MM.1S (cell line): ENCODE results near the gene COL6A2.

ENCODE experiments used
- DNase-seq: peaks from one replicate; pipeline ENCODE4 v3.0.0-alpha.2; 2015
- H2AFZ ChIP-seq: fragments of 300-600 bp; sonication (generic); 2 replicates; pipeline ENCODE4 v1.6.0; 2016; ENCODE audit warnings: antibody characterized with exemption, low read length
- H3F3A ChIP-seq: fragments of 300-600 bp; sonication (generic); 2 replicates; pipeline ENCODE4 v1.6.1; 2016; ENCODE audit warnings: mild to moderate bottlenecking, antibody characterized with exemption, low read length, moderate library complexity, mixed read lengths; ENCODE audit not compliant: insufficient read depth
- H3K27ac ChIP-seq: fragments of 300-600 bp; sonication (generic); 2 replicates; pipeline ENCODE4 v1.5.1; 2016; ENCODE audit warnings: mild to moderate bottlenecking, low read length
- H3K27me3 ChIP-seq: fragments of 300-600 bp; sonication (generic); replicated peaks from 2 replicates; pipeline ENCODE4 v1.6.0; 2016; ENCODE audit warnings: low read length; ENCODE audit not compliant: insufficient read depth
- H3K36me3 ChIP-seq: fragments of 300-600 bp; sonication (generic); replicated peaks from 2 replicates; pipeline ENCODE4 v1.6.1; 2016; ENCODE audit warnings: mild to moderate bottlenecking, low read length, mixed read lengths; ENCODE audit not compliant: insufficient read depth
- H3K4me1 ChIP-seq: fragments of 300-600 bp; sonication (generic); 2 replicates; pipeline ENCODE4 v1.6.1; 2016; ENCODE audit warnings: low read length, mixed read lengths
- H3K4me2 ChIP-seq: fragments of 300-600 bp; sonication (generic); 2 replicates; pipeline ENCODE4 v1.6.0; 2016; ENCODE audit warnings: low read depth, low read length
- H3K4me3 ChIP-seq: fragments of 300-600 bp; sonication (generic); 2 replicates; pipeline ENCODE4 v1.5.1; 2016; ENCODE audit warnings: low read length, mixed read lengths
- H3K79me2 ChIP-seq: fragments of 300-600 bp; sonication (generic); 2 replicates; pipeline ENCODE4 v1.6.1; 2016; ENCODE audit warnings: mixed run types, low read length, mixed read lengths
- H3K9ac ChIP-seq: fragments of 300-600 bp; sonication (generic); 2 replicates; pipeline ENCODE4 v1.6.1; 2016; ENCODE audit warnings: low read length, mixed read lengths
- H3K9me2 ChIP-seq: fragments of 300-600 bp; sonication (generic); replicated peaks from 2 replicates; pipeline ENCODE4 v1.6.1; 2016; ENCODE audit warnings: mild to moderate bottlenecking, low read length, mixed read lengths; ENCODE audit not compliant: insufficient read depth
- H3K9me3 ChIP-seq: fragments of 300-600 bp; sonication (generic); replicated peaks from 2 replicates; pipeline ENCODE4 v1.6.1; 2016; ENCODE audit warnings: mild to moderate bottlenecking, low read length, mixed read lengths; ENCODE audit not compliant: insufficient read depth
- H4K20me1 ChIP-seq: fragments of 300-600 bp; sonication (generic); 2 replicates; pipeline ENCODE4 v1.6.1; 2016; ENCODE audit warnings: mild to moderate bottlenecking, low read length, moderate library complexity, mixed read lengths; ENCODE audit not compliant: insufficient read depth
- EZH2 ChIP-seq: fragments of 300-600 bp; sonication (generic); optimal IDR thresholded peaks from 2 replicates; pipeline ENCODE3; 2017; ENCODE audit warnings: low read depth, mild to moderate bottlenecking, antibody characterized with exemption, low read length, mixed read lengths
- EZH2phosphoT487 ChIP-seq: fragments of 300-600 bp; sonication (generic); IDR thresholded peaks from 2 replicates; pipeline ENCODE4 v1.6.1; 2018; ENCODE audit warnings: antibody characterized with exemption, low read length
- TF ChIP-seq, protein P1 (sequence below): fragments of 300-600 bp; sonication (generic); IDR thresholded peaks from 2 replicates; pipeline ENCODE4 v1.5.1; 2016; ENCODE audit warnings: antibody characterized with exemption, low read length, mixed read lengths

COL6A2 gene

DNA sequence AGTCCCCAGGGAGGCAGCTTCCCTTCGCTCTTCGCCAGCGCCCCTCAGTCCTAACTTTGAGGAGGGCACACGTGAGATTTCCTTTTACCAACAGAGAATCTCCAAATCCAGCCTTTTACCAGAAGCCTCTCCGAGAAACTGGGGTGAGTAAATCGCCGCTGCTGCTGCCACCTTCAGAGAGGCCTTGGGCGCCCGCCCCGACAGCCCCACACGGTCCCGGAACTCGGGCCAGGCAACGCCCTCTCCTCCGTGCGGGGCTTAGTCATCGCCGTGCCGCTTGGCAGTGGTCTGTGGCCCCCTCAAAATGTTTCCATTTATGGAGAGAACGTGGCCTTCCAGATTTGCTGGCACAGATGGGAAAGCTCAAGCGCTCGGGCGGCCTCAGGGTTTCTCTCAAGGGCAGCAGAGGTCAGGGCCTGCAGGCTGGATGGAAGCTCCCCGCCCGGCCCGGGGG, 41.4 kb upstream of the COL6A2 start:
- Histone ChIP-seq H3K9me3 (no peaks in the 10 kb centered on the region), H3K4me2 (no peak overlapping the region), H3K36me3 (no peaks in the 10 kb centered on the region), H2AFZ (no peak overlapping the region), H3K4me1 (no peaks in the 10 kb centered on the region), H3K9me2 (no peaks in the 10 kb centered on the region), H3K27me3 (peaks cover 95% of the 10 kb centered on the region), H3K27ac (no peak overlapping the region), H3K4me3 (no peak overlapping the region), H3F3A (no peaks in the 10 kb centered on the region), H4K20me1 (no peaks in the 10 kb centered on the region), H3K79me2 (no peaks in the 10 kb centered on the region), H3K9ac (no peak overlapping the region)
- DNase-seq = no peak
- TF ChIP-seq, protein P1, sequence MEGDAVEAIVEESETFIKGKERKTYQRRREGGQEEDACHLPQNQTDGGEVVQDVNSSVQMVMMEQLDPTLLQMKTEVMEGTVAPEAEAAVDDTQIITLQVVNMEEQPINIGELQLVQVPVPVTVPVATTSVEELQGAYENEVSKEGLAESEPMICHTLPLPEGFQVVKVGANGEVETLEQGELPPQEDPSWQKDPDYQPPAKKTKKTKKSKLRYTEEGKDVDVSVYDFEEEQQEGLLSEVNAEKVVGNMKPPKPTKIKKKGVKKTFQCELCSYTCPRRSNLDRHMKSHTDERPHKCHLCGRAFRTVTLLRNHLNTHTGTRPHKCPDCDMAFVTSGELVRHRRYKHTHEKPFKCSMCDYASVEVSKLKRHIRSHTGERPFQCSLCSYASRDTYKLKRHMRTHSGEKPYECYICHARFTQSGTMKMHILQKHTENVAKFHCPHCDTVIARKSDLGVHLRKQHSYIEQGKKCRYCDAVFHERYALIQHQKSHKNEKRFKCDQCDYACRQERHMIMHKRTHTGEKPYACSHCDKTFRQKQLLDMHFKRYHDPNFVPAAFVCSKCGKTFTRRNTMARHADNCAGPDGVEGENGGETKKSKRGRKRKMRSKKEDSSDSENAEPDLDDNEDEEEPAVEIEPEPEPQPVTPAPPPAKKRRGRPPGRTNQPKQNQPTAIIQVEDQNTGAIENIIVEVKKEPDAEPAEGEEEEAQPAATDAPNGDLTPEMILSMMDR = no peak
- TF ChIP-seq EZH2phosphoT487 = no peak

DNA sequence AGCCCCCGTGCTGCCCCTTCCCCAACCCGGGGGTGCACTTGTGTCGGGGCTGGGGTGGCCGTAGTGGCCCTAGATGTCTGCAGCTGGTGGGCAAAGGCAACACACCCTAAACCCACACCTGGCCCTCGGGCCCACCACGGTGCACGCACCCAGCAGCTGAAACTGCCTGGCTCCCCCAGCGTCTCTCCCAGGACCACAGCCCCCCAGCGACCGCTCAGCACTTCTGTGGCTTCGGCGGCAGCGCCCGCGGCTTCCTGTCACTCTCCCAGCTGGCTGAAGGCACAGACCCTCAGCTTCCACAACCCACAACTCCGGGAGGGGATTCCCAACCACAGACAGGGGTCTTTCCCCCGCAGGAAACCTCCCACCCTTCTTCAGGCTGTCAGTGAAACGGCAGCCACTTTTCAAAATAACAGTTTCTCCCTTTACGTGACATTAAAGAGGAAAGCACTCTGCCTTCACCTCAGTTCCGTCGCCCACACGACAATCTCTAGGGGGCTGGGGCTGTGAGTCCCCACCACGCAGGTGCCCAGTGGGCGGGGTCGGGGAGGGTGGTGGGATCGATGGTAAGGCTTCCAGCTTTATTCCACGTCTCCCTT, 40.7 kb upstream of the COL6A2 start:
- no peak for DNase-seq
- Histone ChIP-seq H3K4me1 (no peaks in the 10 kb centered on the region), H3K27ac (no peak overlapping the region), H2AFZ (0 out of 2 replicates have a peak overlapping the region, but pooled peaks have one; percentile 6), H3K9me3 (no peaks in the 10 kb centered on the region), H3K27me3 (peaks cover 95% of the 10 kb centered on the region), H3K4me2 (no peak overlapping the region), H3K36me3 (no peaks in the 10 kb centered on the region), H3F3A (no peaks in the 10 kb centered on the region), H4K20me1 (no peaks in the 10 kb centered on the region), H3K9ac (no peak overlapping the region), H3K4me3 (no peak overlapping the region), H3K79me2 (no peaks in the 10 kb centered on the region), H3K9me2 (no peaks in the 10 kb centered on the region)
- TF ChIP-seq, protein P1 = no peak
- TF ChIP-seq EZH2 (no peak), EZH2phosphoT487 (no peak)

DNA sequence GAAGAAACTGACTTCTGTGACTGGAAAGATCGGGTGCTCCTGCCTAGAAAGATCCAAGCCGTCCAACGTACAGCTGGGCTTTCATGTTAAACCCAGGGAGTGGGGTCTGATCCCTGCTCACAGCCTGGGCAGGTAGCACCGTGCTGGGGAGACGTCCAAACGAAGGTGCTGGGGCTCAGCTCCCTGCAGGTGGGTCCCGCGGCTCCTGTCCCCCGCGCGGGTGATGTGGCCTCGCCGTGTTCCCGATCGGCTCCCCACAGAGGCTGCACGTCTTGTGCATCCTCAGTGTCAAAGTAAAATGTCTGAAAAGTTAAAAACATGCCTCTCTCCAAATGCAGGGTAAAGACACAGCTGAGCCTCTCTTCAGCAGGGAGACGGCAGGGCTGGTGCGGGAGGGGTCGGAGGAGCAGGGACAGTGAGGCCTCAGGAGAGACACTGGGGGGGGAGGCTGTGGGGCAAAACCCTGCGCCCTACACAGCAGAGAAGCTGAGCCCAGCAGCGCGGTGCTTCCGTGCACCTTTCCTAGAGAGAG, 40.1 kb upstream of the COL6A2 start:
- Histone ChIP-seq H3K4me1 (no peaks in the 10 kb centered on the region), H2AFZ (no peak overlapping the region), H3K9me2 (no peaks in the 10 kb centered on the region), H3K4me2 (no peak overlapping the region), H3K27ac (no peak overlapping the region), H3K9ac (no peak overlapping the region), H3F3A (no peaks in the 10 kb centered on the region), H3K9me3 (no peaks in the 10 kb centered on the region), H3K4me3 (no peak overlapping the region), H4K20me1 (no peaks in the 10 kb centered on the region), H3K79me2 (no peaks in the 10 kb centered on the region), H3K36me3 (no peaks in the 10 kb centered on the region), H3K27me3 (peaks cover 95% of the 10 kb centered on the region)
- DNase-seq = no peak
- TF ChIP-seq EZH2 (no peak), EZH2phosphoT487 (no peak)
- TF ChIP-seq, protein P1 = no peak
